ENCODE data around the gene VWA3B. TPM values are rescaled to one million over a fixed set of nuclear protein-coding genes. Genes with fewer than 3 reads are reported as not detected.

The VWA3B gene
- total and polyA plus RNA-seq, 4 donors = 0.36 to 1.1 (median 1.0) TPM; not detected in 1

GRCh38 chr2:98153481-98153880, 66.5 kb downstream of the VWA3B start:
- Histone ChIP-seq H3K4me1 (ENCODE audit: control insufficient read depth in 1 of 2, insufficient read depth in 2 of 2, low read length in 2 of 2) (peaks cover 0 to 1% of the 10 kb centered on the region in 2 donors), H3K27ac (ENCODE audit: low read depth in 1 of 2, low read length in 2 of 2) (peak overlapping the region in 1 of 2 donors; percentile 4), H3K36me3 (ENCODE audit: control insufficient read depth in 1 of 2, insufficient read depth in 2 of 2, low read length in 1 of 2) (no peaks in the 10 kb centered on the region), H3K9me3 (ENCODE audit: control insufficient read depth, low read length) (no peaks in the 10 kb centered on the region), H3K4me3 (ENCODE audit: low read length in 2 of 2) (no peak overlapping the region), H3K27me3 (ENCODE audit: control insufficient read depth in 1 of 2, insufficient read depth in 2 of 2, low read length in 1 of 2) (no peaks in the 10 kb centered on the region)
- WGBS, 2 donors = 26 to 27% methylated on average over 5 of the region's 5 CpGs
- intact Hi-C loops (cut with DNase I) = no loop called here
- DNase-seq (no peak), ATAC-seq (ENCODE audit: low FRiP score) (no peak)

GRCh38 chr2:98155291-98155690, 68.3 kb downstream of the VWA3B start:
- WGBS, 2 donors = 96 to 97% methylated on average over 8 of the region's 8 CpGs
- DNase-seq (no peak), ATAC-seq (ENCODE audit: low FRiP score) (no peak)
- no peaks in the 10 kb centered on the region for H3K27me3 ChIP-seq (ENCODE audit: control insufficient read depth in 1 of 2, insufficient read depth in 2 of 2, low read length in 1 of 2)
- no peaks in the 10 kb centered on the region for H3K36me3 ChIP-seq (ENCODE audit: control insufficient read depth in 1 of 2, insufficient read depth in 2 of 2, low read length in 1 of 2)
- intact Hi-C loops (cut with DNase I) = no loop called here
- no peak overlapping the region for H3K4me3 ChIP-seq (ENCODE audit: low read length in 2 of 2)
- H3K4me1 ChIP-seq (ENCODE audit: control insufficient read depth in 1 of 2, insufficient read depth in 2 of 2, low read length in 2 of 2) = peaks cover 0 to 4% of the 10 kb centered on the region in 2 donors
- H3K9me3 ChIP-seq (ENCODE audit: control insufficient read depth, low read length) = no peaks in the 10 kb centered on the region
- no peak overlapping the region for H3K27ac ChIP-seq (ENCODE audit: low read depth in 1 of 2, low read length in 2 of 2)

GRCh38 chr2:98155716-98156115, 68.7 kb downstream of the VWA3B start:
- no peaks in the 10 kb centered on the region for H3K9me3 ChIP-seq (ENCODE audit: control insufficient read depth, low read length)
- no peaks in the 10 kb centered on the region for H3K36me3 ChIP-seq (ENCODE audit: control insufficient read depth in 1 of 2, insufficient read depth in 2 of 2, low read length in 1 of 2)
- ATAC-seq (ENCODE audit: low FRiP score) = no peak
- H3K4me3 ChIP-seq (ENCODE audit: low read length in 2 of 2) = no peak overlapping the region
- no peak overlapping the region for H3K27ac ChIP-seq (ENCODE audit: low read depth in 1 of 2, low read length in 2 of 2)
- DNase-seq = no peak
- H3K27me3 ChIP-seq (ENCODE audit: control insufficient read depth in 1 of 2, insufficient read depth in 2 of 2, low read length in 1 of 2) = no peaks in the 10 kb centered on the region
- intact Hi-C loops (cut with DNase I) = no loop called here
- H3K4me1 ChIP-seq (ENCODE audit: control insufficient read depth in 1 of 2, insufficient read depth in 2 of 2, low read length in 2 of 2) = peaks cover 0 to 6% of the 10 kb centered on the region in 2 donors
- 58 to 63% methylated on average over 4 of the region's 4 CpGs for WGBS, 2 donors

- intact Hi-C loops (cut with DNase I) = no loop called here
- Histone ChIP-seq H3K36me3 (ENCODE audit: control insufficient read depth in 1 of 2, insufficient read depth in 2 of 2, low read length in 1 of 2) (no peaks in the 10 kb centered on the region), H3K9me3 (ENCODE audit: control insufficient read depth, low read length) (no peaks in the 10 kb centered on the region), H3K4me1 (ENCODE audit: control insufficient read depth in 1 of 2, insufficient read depth in 2 of 2, low read length in 2 of 2) (peaks cover 0 to 6% of the 10 kb centered on the region in 2 donors), H3K4me3 (ENCODE audit: low read length in 2 of 2) (no peak overlapping the region), H3K27me3 (ENCODE audit: control insufficient read depth in 1 of 2, insufficient read depth in 2 of 2, low read length in 1 of 2) (no peaks in the 10 kb centered on the region), H3K27ac (ENCODE audit: low read depth in 1 of 2, low read length in 2 of 2) (no peak overlapping the region)
- 97 to 98% methylated on average over 7 of the region's 7 CpGs for WGBS, 2 donors
- ATAC-seq (ENCODE audit: low FRiP score) (no peak), DNase-seq (no peak)
Observed at GRCh38 chr2:98156304-98156703, 69.3 kb downstream of the VWA3B start.

- intact Hi-C loops (cut with DNase I) = no loop called here
- H3K4me1 ChIP-seq (ENCODE audit: control insufficient read depth in 1 of 2, insufficient read depth in 2 of 2, low read length in 2 of 2) = peaks cover 0 to 6% of the 10 kb centered on the region in 2 donors
- WGBS, 2 donors = 84 to 88% methylated on average over 8 of the region's 8 CpGs
- ATAC-seq (ENCODE audit: low FRiP score) (no peak), DNase-seq (no peak)
- no peaks in the 10 kb centered on the region for H3K36me3 ChIP-seq (ENCODE audit: control insufficient read depth in 1 of 2, insufficient read depth in 2 of 2, low read length in 1 of 2)
- H3K4me3 ChIP-seq (ENCODE audit: low read length in 2 of 2) = no peak overlapping the region
- H3K27ac ChIP-seq (ENCODE audit: low read depth in 1 of 2, low read length in 2 of 2) = peak overlapping the region in 1 of 2 donors; percentile 43
- no peaks in the 10 kb centered on the region for H3K27me3 ChIP-seq (ENCODE audit: control insufficient read depth in 1 of 2, insufficient read depth in 2 of 2, low read length in 1 of 2)
- H3K9me3 ChIP-seq (ENCODE audit: control insufficient read depth, low read length) = no peaks in the 10 kb centered on the region
Observed at GRCh38 chr2:98157557-98157956, 70.6 kb downstream of the VWA3B start.

GRCh38 chr2:98158305-98158704, 71.3 kb downstream of the VWA3B start:
- Histone ChIP-seq H3K9me3 (ENCODE audit: control insufficient read depth, low read length) (no peaks in the 10 kb centered on the region), H3K27ac (ENCODE audit: low read depth in 1 of 2, low read length in 2 of 2) (peak overlapping the region in 1 of 2 donors; percentile 74), H3K4me1 (ENCODE audit: control insufficient read depth in 1 of 2, insufficient read depth in 2 of 2, low read length in 2 of 2) (peaks cover 0 to 5% of the 10 kb centered on the region in 2 donors), H3K27me3 (ENCODE audit: control insufficient read depth in 1 of 2, insufficient read depth in 2 of 2, low read length in 1 of 2) (no peaks in the 10 kb centered on the region), H3K4me3 (ENCODE audit: low read length in 2 of 2) (no peak overlapping the region), H3K36me3 (ENCODE audit: control insufficient read depth in 1 of 2, insufficient read depth in 2 of 2, low read length in 1 of 2) (no peaks in the 10 kb centered on the region)
- intact Hi-C loops (cut with DNase I) = no loop called here
- WGBS, 2 donors = 5 to 11% methylated on average over 8 of the region's 8 CpGs
- DNase-seq = no peak
- peak; percentile 56 for ATAC-seq (ENCODE audit: low FRiP score)

GRCh38 chr2:98160554-98160953, 73.6 kb downstream of the VWA3B start:
- H3K4me1 ChIP-seq (ENCODE audit: control insufficient read depth in 1 of 2, insufficient read depth in 2 of 2, low read length in 2 of 2) = peaks cover 0 to 5% of the 10 kb centered on the region in 2 donors
- DNase-seq = no peak
- intact Hi-C loops (cut with DNase I) = loop anchor here in 1 of 2 donors (5.0 kb wide), 1 partner anchor 163 kb away; the partner anchor contains the start of gene TMEM131
- H3K36me3 ChIP-seq (ENCODE audit: control insufficient read depth in 1 of 2, insufficient read depth in 2 of 2, low read length in 1 of 2) = no peaks in the 10 kb centered on the region
- ATAC-seq (ENCODE audit: low FRiP score) = no peak
- no peaks in the 10 kb centered on the region for H3K27me3 ChIP-seq (ENCODE audit: control insufficient read depth in 1 of 2, insufficient read depth in 2 of 2, low read length in 1 of 2)
- 3 to 5% methylated on average over 4 of the region's 4 CpGs for WGBS, 2 donors
- H3K9me3 ChIP-seq (ENCODE audit: control insufficient read depth, low read length) = no peaks in the 10 kb centered on the region
- H3K4me3 ChIP-seq (ENCODE audit: low read length in 2 of 2) = no peak overlapping the region
- peak overlapping the region; percentile 18 to 88 for H3K27ac ChIP-seq (ENCODE audit: low read depth in 1 of 2, low read length in 2 of 2)

GRCh38 chr2:98161186-98161585, 74.2 kb downstream of the VWA3B start:
- peak overlapping the region in 1 of 2 donors; percentile 88 for H3K27ac ChIP-seq (ENCODE audit: low read depth in 1 of 2, low read length in 2 of 2)
- no peaks in the 10 kb centered on the region for H3K36me3 ChIP-seq (ENCODE audit: control insufficient read depth in 1 of 2, insufficient read depth in 2 of 2, low read length in 1 of 2)
- intact Hi-C loops (cut with DNase I) = loop anchor here in 1 of 2 donors (5.0 kb wide), 1 partner anchor 164 kb away; the partner anchor contains the start of gene TMEM131
- DNase-seq = no peak
- no peaks in the 10 kb centered on the region for H3K9me3 ChIP-seq (ENCODE audit: control insufficient read depth, low read length)
- H3K4me3 ChIP-seq (ENCODE audit: low read length in 2 of 2) = no peak overlapping the region
- no peaks in the 10 kb centered on the region for H3K27me3 ChIP-seq (ENCODE audit: control insufficient read depth in 1 of 2, insufficient read depth in 2 of 2, low read length in 1 of 2)
- peaks cover 0 to 5% of the 10 kb centered on the region in 2 donors for H3K4me1 ChIP-seq (ENCODE audit: control insufficient read depth in 1 of 2, insufficient read depth in 2 of 2, low read length in 2 of 2)
- no peak for ATAC-seq (ENCODE audit: low FRiP score)
- 41 to 50% methylated on average over 4 of the region's 4 CpGs for WGBS, 2 donors

GRCh38 chr2:98164256-98164655, 77.3 kb downstream of the VWA3B start:
- H3K27ac ChIP-seq (ENCODE audit: low read depth in 1 of 2, low read length in 2 of 2) = no peak overlapping the region
- WGBS, 2 donors = 83 to 85% methylated on average over 2 of the region's 2 CpGs
- intact Hi-C loops (cut with DNase I) = loop anchor here in 1 of 2 donors (5.0 kb wide), 1 partner anchor 167 kb away; the partner anchor contains the start of gene TMEM131
- DNase-seq (no peak), ATAC-seq (ENCODE audit: low FRiP score) (no peak)
- no peaks in the 10 kb centered on the region for H3K36me3 ChIP-seq (ENCODE audit: control insufficient read depth in 1 of 2, insufficient read depth in 2 of 2, low read length in 1 of 2)
- H3K9me3 ChIP-seq (ENCODE audit: control insufficient read depth, low read length) = no peaks in the 10 kb centered on the region
- H3K4me1 ChIP-seq (ENCODE audit: control insufficient read depth in 1 of 2, insufficient read depth in 2 of 2, low read length in 2 of 2) = peaks cover 2 to 4% of the 10 kb centered on the region in 2 donors
- H3K4me3 ChIP-seq (ENCODE audit: low read length in 2 of 2) = no peak overlapping the region
- H3K27me3 ChIP-seq (ENCODE audit: control insufficient read depth in 1 of 2, insufficient read depth in 2 of 2, low read length in 1 of 2) = no peaks in the 10 kb centered on the region
